ENCODE results near the gene USH1C. TPM values are rescaled to one million over a fixed set of nuclear protein-coding genes. Genes with fewer than 3 reads are reported as not detected.

The USH1C gene
- total RNA-seq, 2 donors from 2014 or later: 0.68 TPM; not detected in 1

DNA sequence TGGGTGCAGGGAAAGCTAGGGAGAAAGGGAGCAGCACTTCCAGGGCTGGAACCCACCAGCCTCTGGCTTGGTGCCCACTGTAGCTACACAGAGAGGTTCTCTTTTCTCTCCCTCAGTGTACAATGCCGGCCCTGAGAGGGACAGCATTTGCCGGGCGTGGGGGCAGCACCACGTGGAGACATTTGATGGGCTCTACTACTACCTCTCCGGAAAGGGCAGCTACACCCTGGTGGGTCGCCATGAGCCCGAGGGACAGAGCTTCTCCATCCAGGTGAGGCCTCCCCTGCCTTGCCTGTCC, 9.0 kb upstream of the USH1C start:
- Histone ChIP-seq H3K4me3 (no peak overlapping the region), H3K9me3 (no peaks in the 10 kb centered on the region), H3K4me1 (ENCODE audit: control insufficient read depth in 1 of 2, low read depth in 2 of 2) (no peaks in the 10 kb centered on the region), H3K27me3 (replicated peaks; ENCODE audit: insufficient read depth) (no peaks in the 10 kb centered on the region), H3K36me3 (no peaks in the 10 kb centered on the region), H3K27ac (no peak overlapping the region)
- TF ChIP-seq, protein P1, sequence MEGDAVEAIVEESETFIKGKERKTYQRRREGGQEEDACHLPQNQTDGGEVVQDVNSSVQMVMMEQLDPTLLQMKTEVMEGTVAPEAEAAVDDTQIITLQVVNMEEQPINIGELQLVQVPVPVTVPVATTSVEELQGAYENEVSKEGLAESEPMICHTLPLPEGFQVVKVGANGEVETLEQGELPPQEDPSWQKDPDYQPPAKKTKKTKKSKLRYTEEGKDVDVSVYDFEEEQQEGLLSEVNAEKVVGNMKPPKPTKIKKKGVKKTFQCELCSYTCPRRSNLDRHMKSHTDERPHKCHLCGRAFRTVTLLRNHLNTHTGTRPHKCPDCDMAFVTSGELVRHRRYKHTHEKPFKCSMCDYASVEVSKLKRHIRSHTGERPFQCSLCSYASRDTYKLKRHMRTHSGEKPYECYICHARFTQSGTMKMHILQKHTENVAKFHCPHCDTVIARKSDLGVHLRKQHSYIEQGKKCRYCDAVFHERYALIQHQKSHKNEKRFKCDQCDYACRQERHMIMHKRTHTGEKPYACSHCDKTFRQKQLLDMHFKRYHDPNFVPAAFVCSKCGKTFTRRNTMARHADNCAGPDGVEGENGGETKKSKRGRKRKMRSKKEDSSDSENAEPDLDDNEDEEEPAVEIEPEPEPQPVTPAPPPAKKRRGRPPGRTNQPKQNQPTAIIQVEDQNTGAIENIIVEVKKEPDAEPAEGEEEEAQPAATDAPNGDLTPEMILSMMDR (IDR thresholded peaks at IDR 0.05): no peak
- no peak for ATAC-seq (ENCODE audit: insufficient number of reproducible peaks, low FRiP score, low read depth)
- no peak for DNase-seq (ENCODE audit: low spot score)

DNA sequence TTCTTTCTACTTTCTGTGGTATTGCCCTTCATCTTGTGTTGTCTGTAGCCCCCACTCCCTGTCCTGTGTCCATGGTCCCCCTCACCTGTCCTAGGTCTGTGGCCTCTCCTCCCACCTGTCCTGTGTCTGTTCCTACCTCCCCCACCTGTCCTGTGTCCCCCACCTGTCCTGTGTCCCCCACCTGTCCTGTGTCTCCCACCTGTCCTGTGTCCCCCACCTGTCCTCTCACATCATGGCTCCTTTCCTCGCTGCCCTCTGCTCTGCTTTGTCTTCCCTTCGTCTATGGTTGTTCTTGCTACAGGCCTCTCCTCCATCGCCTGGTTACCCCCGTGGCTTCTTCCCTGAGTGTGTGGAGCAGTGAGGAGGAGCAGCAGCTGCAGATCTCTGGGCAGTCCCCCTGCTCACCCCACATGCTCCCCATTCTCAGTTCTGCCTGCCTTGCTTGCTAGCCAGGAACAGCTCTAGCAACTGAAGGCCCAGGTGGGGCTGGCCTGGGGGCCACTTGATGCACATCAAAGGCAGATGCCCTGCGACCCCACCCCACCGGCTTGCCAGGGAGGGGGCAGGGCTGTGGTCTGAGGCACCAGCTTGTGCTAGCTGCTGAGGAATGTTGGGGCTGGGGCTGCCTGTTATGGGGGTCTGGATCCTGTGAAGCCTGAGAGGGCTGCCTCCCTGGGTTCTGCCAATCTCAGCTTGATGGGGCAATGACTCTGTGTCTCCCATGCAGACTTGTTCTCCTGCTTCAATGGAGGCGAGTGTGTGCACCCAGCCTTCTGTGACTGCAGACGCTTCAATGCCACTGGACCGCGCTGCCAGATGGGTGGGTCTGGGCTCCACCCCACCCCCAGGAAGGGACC, 8.4 kb upstream of the USH1C start:
- TF ChIP-seq, protein P1 (IDR thresholded peaks at IDR 0.05): no peak
- H3K27me3 ChIP-seq (replicated peaks; ENCODE audit: insufficient read depth): no peaks in the 10 kb centered on the region
- H3K9me3 ChIP-seq: no peaks in the 10 kb centered on the region
- ATAC-seq (ENCODE audit: insufficient number of reproducible peaks, low FRiP score, low read depth) (no peak), DNase-seq (ENCODE audit: low spot score) (no peak)
- H3K36me3 ChIP-seq: no peaks in the 10 kb centered on the region
- H3K27ac ChIP-seq: no peak overlapping the region
- H3K4me3 ChIP-seq: no peak overlapping the region
- H3K4me1 ChIP-seq (ENCODE audit: control insufficient read depth in 1 of 2, low read depth in 2 of 2): no peaks in the 10 kb centered on the region

DNA sequence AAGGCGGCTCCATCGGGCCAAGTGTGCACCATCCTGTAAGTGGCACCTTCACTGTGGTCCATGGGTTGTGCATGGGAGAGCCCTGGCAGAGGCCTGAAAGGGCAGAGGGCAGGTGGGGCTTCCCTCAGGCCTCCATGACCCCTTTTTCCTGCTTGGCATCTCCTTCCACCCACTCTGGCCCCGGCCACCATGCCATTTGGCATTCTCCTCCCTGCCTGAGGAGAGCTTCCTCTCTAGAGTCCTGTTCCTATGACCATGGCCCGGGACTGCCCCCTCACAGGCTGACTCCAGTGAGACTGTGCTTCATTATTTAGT, 7.8 kb upstream of the USH1C start:
- ATAC-seq (ENCODE audit: insufficient number of reproducible peaks, low FRiP score, low read depth): no peak
- H3K36me3 ChIP-seq: no peaks in the 10 kb centered on the region
- no peak overlapping the region for H3K4me3 ChIP-seq
- no peak overlapping the region for H3K27ac ChIP-seq
- no peak for DNase-seq (ENCODE audit: low spot score)
- no peaks in the 10 kb centered on the region for H3K9me3 ChIP-seq
- no peaks in the 10 kb centered on the region for H3K4me1 ChIP-seq (ENCODE audit: control insufficient read depth in 1 of 2, low read depth in 2 of 2)
- H3K27me3 ChIP-seq (replicated peaks; ENCODE audit: insufficient read depth): no peaks in the 10 kb centered on the region
- TF ChIP-seq, protein P1 (IDR thresholded peaks at IDR 0.05): no peak

DNA sequence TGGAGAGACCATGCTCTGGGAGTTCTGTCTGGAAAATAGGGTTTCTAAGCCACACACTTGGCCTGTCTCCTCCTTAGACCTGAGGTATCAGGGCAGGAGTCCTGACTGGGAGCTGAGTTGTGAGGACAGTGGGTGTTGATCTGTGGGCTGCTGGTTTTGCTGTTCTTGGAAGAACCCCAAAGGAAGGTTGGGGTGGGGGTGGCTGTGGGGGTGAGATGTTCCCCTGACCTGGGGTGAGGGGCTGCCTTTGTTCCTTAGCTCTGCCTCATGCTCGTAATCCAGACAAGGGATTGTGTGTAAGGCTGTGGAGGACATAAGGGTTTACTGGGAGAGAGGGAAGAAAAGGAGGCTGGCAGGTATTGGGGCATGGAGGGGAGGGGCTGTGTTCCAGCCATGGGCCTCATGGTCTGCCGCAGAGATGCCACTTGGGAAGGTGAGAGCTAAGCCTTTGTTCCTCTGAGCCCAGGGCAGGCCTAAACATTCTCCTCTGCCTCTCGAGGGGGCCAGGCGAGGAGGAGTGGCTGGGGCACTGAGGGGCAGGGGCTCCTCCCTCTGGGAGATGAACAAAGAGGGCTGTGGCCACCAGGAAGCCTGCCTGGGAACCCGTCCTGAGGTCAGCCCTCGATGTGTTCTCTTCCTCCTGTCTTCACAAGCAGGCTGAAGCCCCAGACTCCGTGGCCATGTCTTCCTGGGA, 7.3 kb upstream of the USH1C start:
- no peaks in the 10 kb centered on the region for H3K9me3 ChIP-seq
- H3K27me3 ChIP-seq (replicated peaks; ENCODE audit: insufficient read depth): no peaks in the 10 kb centered on the region
- H3K27ac ChIP-seq: no peak overlapping the region
- TF ChIP-seq, protein P1 (IDR thresholded peaks at IDR 0.05): no peak
- H3K36me3 ChIP-seq: no peaks in the 10 kb centered on the region
- H3K4me1 ChIP-seq (ENCODE audit: control insufficient read depth in 1 of 2, low read depth in 2 of 2): no peaks in the 10 kb centered on the region
- ATAC-seq (ENCODE audit: insufficient number of reproducible peaks, low FRiP score, low read depth) (no peak), DNase-seq (ENCODE audit: low spot score) (no peak)
- no peak overlapping the region for H3K4me3 ChIP-seq

DNA sequence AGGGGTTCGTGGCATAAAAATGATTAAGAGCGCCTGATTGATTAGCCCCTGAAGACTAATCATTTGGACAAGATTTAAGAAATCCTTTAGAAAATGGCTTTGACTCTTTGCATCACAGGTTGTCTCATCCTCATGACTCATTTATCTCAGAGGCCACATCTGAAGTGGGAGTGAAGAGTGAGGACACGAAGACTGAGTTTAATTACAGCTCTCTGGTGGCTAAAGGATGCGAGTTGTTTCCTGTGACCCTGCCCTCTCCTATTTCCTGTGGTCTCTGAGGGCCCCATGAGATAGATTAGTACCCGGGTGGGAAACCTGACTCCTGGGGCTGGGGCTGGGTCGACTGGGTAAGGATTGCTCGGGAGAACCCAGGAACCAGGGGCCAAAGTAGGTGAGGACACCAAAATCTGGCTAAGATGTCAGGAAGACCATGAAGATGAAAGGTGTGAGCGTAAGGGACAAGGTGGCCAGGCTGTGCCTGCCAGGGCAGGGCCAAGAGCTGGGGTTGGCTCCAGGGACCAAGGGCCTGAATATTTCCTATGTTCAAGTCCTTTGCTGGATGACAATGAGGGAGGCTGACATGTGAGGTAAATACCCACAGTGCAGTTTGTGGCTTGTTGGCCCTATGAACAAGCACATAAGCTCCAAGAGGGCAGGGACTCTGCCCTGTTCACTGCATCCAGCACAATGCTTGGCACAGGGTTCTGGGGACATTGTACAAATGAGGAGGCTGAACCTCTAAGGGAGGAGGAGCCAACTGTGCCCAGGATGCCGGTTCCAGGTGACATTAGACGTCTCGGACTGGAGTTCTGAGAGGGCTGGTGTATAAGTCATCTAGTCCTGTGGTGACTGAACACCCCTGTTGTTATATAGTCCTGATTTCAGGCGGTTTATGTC, 6.5 kb upstream of the USH1C start:
- no peak for ATAC-seq (ENCODE audit: insufficient number of reproducible peaks, low FRiP score, low read depth)
- Histone ChIP-seq H3K4me3 (no peak overlapping the region), H3K9me3 (no peaks in the 10 kb centered on the region), H3K36me3 (no peaks in the 10 kb centered on the region), H3K4me1 (ENCODE audit: control insufficient read depth in 1 of 2, low read depth in 2 of 2) (no peaks in the 10 kb centered on the region), H3K27ac (no peak overlapping the region), H3K27me3 (replicated peaks; ENCODE audit: insufficient read depth) (no peaks in the 10 kb centered on the region)
- no peak for DNase-seq (ENCODE audit: low spot score)
- TF ChIP-seq, protein P1 (IDR thresholded peaks at IDR 0.05): no peak
